ENCODE data around the gene ADH4. TPM values are rescaled to one million over a fixed set of nuclear protein-coding genes. Genes with fewer than 3 reads are reported as not detected.

The ADH4 gene
- total RNA-seq, 1 experiment from 2014 or later: 2.2 TPM

DNA sequence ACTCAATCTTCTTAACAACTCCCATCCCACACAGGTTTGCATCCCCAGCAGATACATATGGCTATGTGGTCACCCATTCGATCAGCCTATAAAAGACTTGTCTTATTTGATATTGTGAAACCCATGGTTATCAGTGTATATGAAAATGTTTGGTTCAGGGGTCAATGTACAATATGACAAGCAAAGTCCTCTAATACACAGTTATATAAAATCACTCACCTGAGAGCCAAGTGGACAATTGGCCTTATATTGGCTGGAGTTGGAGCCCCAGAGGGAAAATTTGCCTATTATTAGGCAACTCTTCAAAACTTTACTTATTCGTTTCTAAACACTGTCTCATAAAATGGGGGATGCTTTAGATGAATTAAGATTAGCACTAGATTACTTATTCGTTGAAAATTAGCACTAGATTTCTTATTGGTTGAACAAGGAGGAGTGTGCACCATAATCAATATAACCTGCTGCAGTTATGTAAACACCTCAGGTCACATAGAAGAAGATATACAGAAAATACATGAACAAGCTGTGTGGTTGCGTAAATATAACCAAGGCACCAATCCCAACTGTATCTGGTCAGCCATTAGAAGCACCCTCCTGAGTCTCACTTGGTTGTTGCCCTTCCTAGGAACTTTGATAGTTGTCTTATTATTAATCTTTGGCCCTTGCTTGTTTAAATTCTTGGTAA lies 10.7 kb upstream of the ADH4 start:
- peaks cover 24% of the 10 kb centered on the region for H3K4me1 Mint-ChIP-seq (ENCODE audit: low read depth, unreplicated experiment)
- peaks cover 17% of the 10 kb centered on the region for H3K9me3 Mint-ChIP-seq (ENCODE audit: unreplicated experiment)
- intact Hi-C loops (cut with micrococcal nuclease; ENCODE audit: unreplicated experiment): loop anchor here (5.0 to 10.0 kb wide), 3 partner anchors 132 to 410 kb away; partner anchors contain the start of gene TRMT10A
- no peaks in the 10 kb centered on the region for H3K36me3 Mint-ChIP-seq (ENCODE audit: insufficient read depth, unreplicated experiment)
- no peaks in the 10 kb centered on the region for H3K27me3 Mint-ChIP-seq (ENCODE audit: insufficient read depth, unreplicated experiment)
- Histone ChIP-seq H3K9me3 (peaks cover 27% of the 10 kb centered on the region), H3K36me3 (ENCODE audit: control insufficient read depth, insufficient read depth, low read length) (peaks cover 1% of the 10 kb centered on the region; the same call in 1 of the 2 replicates), H3K27me3 (replicated peaks; ENCODE audit: control insufficient read depth, insufficient read depth, low read length) (no peaks in the 10 kb centered on the region), H3K4me3 (ENCODE audit: low read depth, low read length) (no peak overlapping the region), H3K4me1 (peaks cover 29% of the 10 kb centered on the region)
- ChIA-PET POLR2A (no interaction called here), CTCF (no interaction called here)
- no peak for TF ChIP-seq CTCF (IDR thresholded peaks at IDR 0.05; ENCODE audit: insufficient read depth in 1 of 2, low read depth in 1 of 2, low read length in 1 of 2, severe bottlenecking in 1 of 2, unreplicated experiment in 1 of 2)
- no peak for DNase-seq
- H3K27ac Mint-ChIP-seq (ENCODE audit: unreplicated experiment): peak overlapping the region; percentile 53
- BruUV-seq (replicated peaks): no TSS peak
- no peak overlapping the region for H3K4me3 Mint-ChIP-seq (ENCODE audit: unreplicated experiment)

DNA sequence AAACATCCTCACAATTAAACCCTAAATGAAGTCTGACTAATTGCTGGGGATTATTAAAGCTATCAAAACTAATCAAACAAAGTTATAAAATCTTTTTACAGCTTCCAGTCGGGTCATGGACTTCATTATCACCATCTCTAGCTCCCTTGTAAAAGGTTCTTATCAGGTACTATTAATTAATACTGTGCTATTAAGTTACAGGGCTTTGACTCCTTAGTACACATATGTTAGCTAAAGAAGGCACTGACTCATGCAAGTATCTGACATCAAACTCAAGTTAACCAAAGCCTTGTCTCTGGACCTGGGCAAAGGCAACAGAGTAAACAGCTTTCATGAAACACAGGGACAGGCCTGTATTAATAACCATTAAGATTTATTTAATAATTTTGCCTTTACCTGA lies 7.9 kb upstream of the ADH4 start:
- H3K27me3 ChIP-seq (replicated peaks; ENCODE audit: control insufficient read depth, insufficient read depth, low read length): no peaks in the 10 kb centered on the region
- no peak overlapping the region for H3K4me3 ChIP-seq (ENCODE audit: low read depth, low read length)
- Mint-ChIP-seq H3K36me3 (ENCODE audit: insufficient read depth, unreplicated experiment) (no peaks in the 10 kb centered on the region), H3K27me3 (ENCODE audit: insufficient read depth, unreplicated experiment) (no peaks in the 10 kb centered on the region), H3K9me3 (ENCODE audit: unreplicated experiment) (peaks cover 19% of the 10 kb centered on the region), H3K4me1 (ENCODE audit: low read depth, unreplicated experiment) (peaks cover 6% of the 10 kb centered on the region), H3K4me3 (ENCODE audit: unreplicated experiment) (no peak overlapping the region), H3K27ac (ENCODE audit: unreplicated experiment) (no peak overlapping the region)
- CTCF ChIA-PET: no interaction called here
- intact Hi-C loops (cut with micrococcal nuclease; ENCODE audit: unreplicated experiment): loop anchor here (10.0 kb wide), 1 partner anchor 413 kb away; the partner anchor contains the start of gene TRMT10A
- H3K9me3 ChIP-seq: peaks cover 27% of the 10 kb centered on the region
- DNase-seq: no peak
- TF ChIP-seq CTCF (IDR thresholded peaks at IDR 0.05; ENCODE audit: insufficient read depth in 1 of 2, low read depth in 1 of 2, low read length in 1 of 2, severe bottlenecking in 1 of 2, unreplicated experiment in 1 of 2): no peak
- POLR2A ChIA-PET: no interaction called here
- peaks cover 1% of the 10 kb centered on the region; the same call in 1 of the 2 replicates for H3K36me3 ChIP-seq (ENCODE audit: control insufficient read depth, insufficient read depth, low read length)
- BruUV-seq (replicated peaks): no TSS peak
- peaks cover 10% of the 10 kb centered on the region for H3K4me1 ChIP-seq

DNA sequence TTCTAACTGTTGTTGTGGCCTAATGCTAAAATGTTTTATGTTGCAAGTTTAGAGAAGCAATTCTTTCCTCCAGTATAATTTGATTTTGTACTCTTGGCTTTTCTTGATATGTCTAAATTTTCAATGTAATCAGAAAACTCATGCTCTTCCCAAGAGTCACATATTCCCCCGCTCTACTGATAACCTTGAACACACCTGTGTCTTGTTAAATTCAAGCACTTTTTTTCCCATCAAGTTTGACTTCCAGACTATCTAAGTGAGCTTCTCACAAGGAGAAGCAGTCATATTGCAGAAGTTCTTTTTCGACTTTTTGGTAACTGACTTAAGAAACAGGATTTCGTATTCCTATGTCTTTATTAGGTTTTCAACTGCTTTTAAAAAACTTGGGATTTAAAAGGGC lies 7.4 kb upstream of the ADH4 start:
- BruUV-seq (replicated peaks): no TSS peak
- DNase-seq: no peak
- H3K27ac Mint-ChIP-seq (ENCODE audit: unreplicated experiment): no peak overlapping the region
- H3K9me3 ChIP-seq: peaks cover 27% of the 10 kb centered on the region
- H3K4me3 Mint-ChIP-seq (ENCODE audit: unreplicated experiment): no peak overlapping the region
- H3K4me1 ChIP-seq: peaks cover 7% of the 10 kb centered on the region
- no peaks in the 10 kb centered on the region for H3K27me3 ChIP-seq (replicated peaks; ENCODE audit: control insufficient read depth, insufficient read depth, low read length)
- H3K4me1 Mint-ChIP-seq (ENCODE audit: low read depth, unreplicated experiment): peaks cover under 1% of the 10 kb centered on the region
- peaks cover 1% of the 10 kb centered on the region; the same call in 1 of the 2 replicates for H3K36me3 ChIP-seq (ENCODE audit: control insufficient read depth, insufficient read depth, low read length)
- H3K36me3 Mint-ChIP-seq (ENCODE audit: insufficient read depth, unreplicated experiment): no peaks in the 10 kb centered on the region
- H3K4me3 ChIP-seq (ENCODE audit: low read depth, low read length): no peak overlapping the region
- TF ChIP-seq CTCF (IDR thresholded peaks at IDR 0.05; ENCODE audit: insufficient read depth in 1 of 2, low read depth in 1 of 2, low read length in 1 of 2, severe bottlenecking in 1 of 2, unreplicated experiment in 1 of 2): no peak
- ChIA-PET CTCF (no interaction called here), POLR2A (no interaction called here)
- H3K9me3 Mint-ChIP-seq (ENCODE audit: unreplicated experiment): peaks cover 19% of the 10 kb centered on the region
- no peaks in the 10 kb centered on the region for H3K27me3 Mint-ChIP-seq (ENCODE audit: insufficient read depth, unreplicated experiment)
- intact Hi-C loops (cut with micrococcal nuclease; ENCODE audit: unreplicated experiment): loop anchor here (10.0 kb wide), 1 partner anchor 413 kb away; the partner anchor contains the start of gene TRMT10A

All from Caco-2 (cell line).